Left lobe of liver (tissue), 2 donors: ENCODE results near the gene ZNRF1. TPM values are rescaled to one million over a fixed set of nuclear protein-coding genes. Genes with fewer than 3 reads are reported as not detected.
"Not testable (repeated sequence)": the region's sequence is repeated elsewhere in the genome, so short reads cannot be mapped to it uniquely, and the experiment has no call there.

ENCODE experiments used
- ATAC-seq: fragments of 200-7000 bp; cut with Tn5 transposase; one replicate; pipeline ENCODE4 v1.9.1; 2020; ENCODE audit warnings: mild to moderate bottlenecking, moderate library complexity
- DNase-seq: peaks from one replicate; pipeline ENCODE4 v3.0.0-alpha.2; 2020; ENCODE audit warnings: low spot score
- total RNA-seq: library from RNA; stranded (reverse); gene quantifications from one replicate; pipeline ENCODE4 v1.2.1, GENCODE V29; 2021
- donor health status: DM: no; HTN: no; CAD: no; lungs with moderate emphysema.
- donor health status: DM: no; HTN: yes; CAD: no.

ZNRF1 gene
- total RNA-seq, 1 donor from 2014 or later = 14.0 TPM

GRCh38 chr16:75000481-75001081, 1.8 kb downstream of the ZNRF1 start:
- no peak for DNase-seq
- no peak for ATAC-seq

DNA sequence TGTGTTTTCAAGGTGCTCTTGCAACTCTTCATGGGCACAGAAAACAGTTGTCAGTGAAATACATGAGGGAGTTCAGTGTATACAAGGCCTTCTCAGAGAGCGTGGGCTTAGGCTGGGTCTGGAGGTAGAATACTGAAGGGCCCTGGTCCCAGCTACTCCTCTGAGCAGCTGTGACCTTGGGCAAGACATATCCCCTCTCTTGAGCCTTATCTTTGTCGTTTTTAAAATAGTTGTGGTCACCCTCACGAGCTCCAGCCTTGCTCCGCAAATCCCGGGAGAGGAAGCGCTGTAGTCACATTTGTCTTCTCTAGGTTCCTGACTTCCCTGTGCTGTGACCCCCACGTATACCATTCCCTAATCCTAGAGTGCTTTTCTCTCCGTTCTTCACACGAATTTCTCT, 3.6 kb downstream of the ZNRF1 start:
- DNase-seq (no peak), ATAC-seq (no peak)

GRCh38 chr16:75003931-75004330, 5.1 kb downstream of the ZNRF1 start:
- ATAC-seq (no peak), DNase-seq (peak; percentile 11)

- DNase-seq = no peak
- no peak for ATAC-seq
Measured at GRCh38 chr16:75004460-75004859, 5.6 kb downstream of the ZNRF1 start.

DNA sequence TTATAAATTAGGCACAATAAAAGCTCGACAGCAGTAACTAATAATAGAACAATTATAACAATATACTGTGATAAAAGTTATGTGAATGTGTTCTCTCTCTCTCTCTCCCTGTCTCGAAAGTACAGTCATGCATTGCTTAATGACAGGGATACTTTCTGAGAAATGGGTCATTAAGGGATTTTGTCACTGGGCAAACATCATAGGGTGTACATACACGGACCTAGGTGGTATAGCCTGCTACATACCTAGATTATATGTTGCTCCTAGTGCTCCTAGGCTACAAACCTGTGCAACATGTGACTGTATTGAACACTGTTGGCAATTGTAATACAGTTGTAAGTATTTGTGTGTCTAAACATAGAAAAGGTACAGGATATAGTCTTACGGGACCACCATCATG, 6.9 kb downstream of the ZNRF1 start:
- DNase-seq = no peak
- no peak for ATAC-seq

DNA sequence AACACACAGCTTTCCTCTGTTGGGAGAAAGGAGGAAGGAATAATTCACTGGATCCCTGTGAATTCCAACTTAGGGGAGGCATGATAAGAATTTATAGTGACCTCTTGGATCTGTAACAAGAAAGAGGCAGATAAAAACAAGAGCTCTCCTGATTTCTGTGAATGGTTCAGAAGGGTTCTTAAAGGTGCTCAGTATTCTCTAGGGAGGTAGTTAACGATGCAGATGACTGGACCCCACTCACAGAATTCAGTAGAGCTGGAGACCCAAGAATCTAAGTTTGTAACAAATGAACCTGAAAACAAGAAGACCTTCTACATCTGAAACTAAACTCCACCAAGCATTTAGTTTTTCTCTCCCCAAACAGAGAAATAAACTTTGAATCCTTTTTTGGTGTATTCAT, 8.6 kb downstream of the ZNRF1 start:
- ATAC-seq (no peak), DNase-seq (no peak)

DNA sequence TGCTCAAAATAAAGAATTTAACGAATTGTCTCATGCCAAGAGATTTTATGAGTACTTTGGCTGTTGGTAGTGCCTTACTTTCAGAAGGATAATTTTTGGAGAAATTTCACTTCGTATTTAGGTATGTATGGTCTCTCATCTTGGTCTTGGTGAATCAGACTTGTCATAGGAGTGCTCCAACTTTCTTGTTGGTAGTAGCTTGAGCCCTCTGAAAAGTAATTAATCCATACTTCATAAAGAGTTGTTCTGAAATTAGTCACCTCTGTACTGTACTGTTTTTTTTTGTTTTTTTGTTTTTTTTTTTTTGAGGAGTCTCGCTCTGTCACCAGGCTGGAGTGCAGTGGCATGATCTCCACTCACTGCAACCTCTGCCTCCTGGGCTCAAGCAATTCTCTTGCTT, 11.6 kb downstream of the ZNRF1 start:
- no peak for DNase-seq
- no peak for ATAC-seq

- ATAC-seq (no peak), DNase-seq (no peak)
Measured at GRCh38 chr16:75011634-75012307, 12.9 kb downstream of the ZNRF1 start.

- DNase-seq = no peak
- no peak for ATAC-seq
Measured at GRCh38 chr16:75012380-75013081, 13.7 kb downstream of the ZNRF1 start.

DNA sequence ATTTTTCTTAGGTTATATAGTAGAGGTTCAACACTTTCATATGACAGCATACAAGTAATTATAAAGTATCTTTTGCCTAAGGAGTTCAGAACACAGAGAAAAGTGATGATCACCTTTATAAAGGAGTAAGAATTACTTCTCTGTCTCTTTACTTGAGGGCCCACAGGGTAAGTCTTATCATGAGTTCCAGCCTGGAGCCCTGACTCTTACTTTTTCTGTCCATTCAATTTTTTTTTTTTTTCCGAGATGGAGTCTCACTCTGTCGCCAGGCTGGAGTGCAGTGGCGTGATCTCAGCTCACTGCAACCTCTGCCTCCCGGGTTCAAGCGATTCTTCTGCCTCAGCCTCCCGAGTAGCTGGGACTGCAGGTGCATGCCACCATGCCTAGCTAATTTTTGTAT, 14.3 kb downstream of the ZNRF1 start:
- not testable (repeated sequence) for ATAC-seq, DNase-seq

DNA sequence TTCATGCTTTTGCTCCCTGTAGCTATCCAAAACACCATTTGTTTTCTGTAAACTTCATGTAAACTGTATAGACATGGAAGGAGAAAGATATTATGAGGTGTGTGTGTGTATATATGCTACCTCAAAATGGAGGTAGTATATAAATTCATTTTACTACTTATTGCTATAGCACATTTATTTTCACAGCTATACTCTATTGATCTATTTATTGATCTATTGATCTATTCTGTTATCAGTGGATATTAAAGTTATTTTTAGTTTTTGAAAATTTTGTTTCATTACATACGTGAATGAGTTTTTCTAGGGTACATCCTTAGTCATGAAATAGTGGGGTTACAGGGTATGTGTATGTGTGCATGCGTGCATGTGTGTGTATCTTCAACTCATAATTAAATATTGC, 15.5 kb downstream of the ZNRF1 start:
- DNase-seq (no peak), ATAC-seq (no peak)

DNA sequence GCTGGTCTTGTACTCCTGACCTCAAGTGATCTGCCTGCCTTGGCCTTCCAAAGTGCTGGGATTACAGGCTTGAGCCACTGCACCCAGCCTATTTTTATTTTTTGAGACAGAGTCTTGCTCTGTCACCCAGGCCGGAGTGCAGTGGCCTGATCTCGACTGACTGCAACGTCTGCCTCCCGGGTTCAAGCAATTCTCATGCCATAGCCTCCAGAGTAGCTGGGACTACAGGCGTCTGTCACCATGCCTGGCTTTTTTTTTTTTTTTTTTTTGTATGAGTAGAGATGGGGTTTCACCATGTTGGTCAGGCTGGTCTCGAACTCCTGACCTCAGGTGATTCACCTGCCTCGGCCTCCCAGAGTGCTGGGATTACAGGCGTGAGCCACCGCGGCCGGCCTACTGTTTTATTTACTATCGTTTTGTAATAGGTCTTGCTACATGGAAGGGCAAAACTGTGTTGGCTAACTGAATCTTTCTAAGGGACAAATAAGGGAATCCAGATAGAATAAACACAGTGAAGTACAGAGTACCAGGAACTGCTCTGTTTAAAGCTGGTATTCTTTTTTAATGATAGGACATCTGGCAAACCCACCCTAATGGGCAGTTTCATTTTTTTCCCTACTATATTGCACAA, 17.7 kb downstream of the ZNRF1 start:
- peak; percentile 70 for DNase-seq
- ATAC-seq = peak; percentile 94

- no peak for DNase-seq
- ATAC-seq = peak; percentile 14
Measured at GRCh38 chr16:75017670-75018525, 19.1 kb downstream of the ZNRF1 start.

DNA sequence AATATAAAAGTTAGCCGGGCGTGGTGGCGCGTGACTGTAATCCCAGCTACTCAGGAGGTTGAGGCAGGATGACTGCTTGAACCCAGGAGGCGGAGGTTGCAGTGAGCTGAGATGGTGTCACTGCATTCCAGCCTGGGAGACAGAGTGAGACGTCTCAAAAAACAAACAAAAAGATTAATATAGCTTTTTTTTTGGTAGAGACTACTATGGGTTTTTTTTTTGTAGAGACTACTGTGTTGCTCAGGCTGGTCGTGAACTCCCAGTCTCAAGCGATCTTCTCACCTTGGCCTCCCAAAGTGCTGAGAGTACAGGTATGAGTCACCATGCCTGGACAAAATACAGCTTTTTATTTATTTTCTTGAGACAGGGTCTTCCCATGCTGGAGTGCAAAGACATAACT, 20.2 kb downstream of the ZNRF1 start:
- ATAC-seq = no peak

DNA sequence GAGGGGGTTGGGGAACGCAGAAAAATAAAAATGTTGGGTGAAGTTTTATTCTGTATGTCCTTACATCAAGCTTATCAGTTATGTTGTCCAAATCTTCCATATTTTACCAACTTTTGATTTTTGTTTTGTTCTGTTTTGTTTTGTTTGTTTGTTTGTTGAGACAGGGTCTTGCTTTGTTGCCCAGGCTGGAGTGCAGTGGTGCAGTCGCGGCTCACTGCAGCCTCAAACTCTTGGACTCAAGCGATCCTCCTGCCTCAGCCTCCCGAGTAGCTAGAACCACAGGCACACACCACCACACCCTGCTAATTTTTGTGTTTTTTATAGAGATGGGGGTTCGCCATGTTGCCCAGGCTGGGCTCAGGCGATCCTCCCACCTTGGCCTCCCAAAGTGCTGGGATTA, 20.8 kb downstream of the ZNRF1 start:
- DNase-seq (no peak), ATAC-seq (no peak)

More for the DNA sequence above, 20.2 kb downstream of the ZNRF1 start:
- no peak for DNase-seq

DNA sequence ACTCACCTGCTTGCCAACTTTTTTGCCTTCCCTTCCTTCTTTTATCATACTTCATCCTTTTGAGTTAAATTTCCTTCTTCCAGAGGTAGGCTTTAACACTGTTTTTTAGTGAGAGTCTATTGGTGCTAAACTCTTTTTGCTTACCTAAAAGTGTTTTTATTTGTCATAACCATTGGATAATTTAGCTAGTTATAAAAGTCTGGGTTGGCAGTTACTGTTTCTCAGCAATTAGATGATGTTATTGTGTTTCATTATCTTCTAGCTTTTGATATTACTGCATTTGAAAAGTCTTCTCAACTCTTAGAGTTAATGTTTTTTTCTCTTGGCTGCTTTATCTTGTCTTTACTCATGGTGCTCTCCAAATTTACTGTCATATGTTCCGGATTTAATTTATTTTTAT, 22.6 kb downstream of the ZNRF1 start:
- no peak for ATAC-seq

DNA sequence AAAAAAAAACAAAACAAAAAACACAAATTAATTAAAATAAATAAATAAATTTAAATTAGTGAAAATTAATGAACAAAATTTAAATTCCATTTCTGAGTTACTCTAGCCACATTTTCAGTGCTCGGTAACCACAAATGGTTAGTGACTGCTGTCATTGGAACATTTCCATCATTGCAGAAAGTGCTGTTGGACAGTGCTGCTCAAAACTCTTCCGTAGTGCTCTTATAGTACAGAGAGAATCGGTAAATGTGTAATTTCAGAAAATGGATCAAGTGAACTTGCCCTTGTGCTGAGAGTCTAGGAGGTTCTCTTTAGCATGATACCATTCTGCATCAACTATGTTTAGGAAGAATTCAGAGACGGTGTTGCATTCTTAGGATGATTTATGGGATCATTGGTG, 23.7 kb downstream of the ZNRF1 start:
- DNase-seq (no peak), ATAC-seq (no peak)

More for the DNA sequence above, 22.6 kb downstream of the ZNRF1 start:
- DNase-seq = no peak

DNA sequence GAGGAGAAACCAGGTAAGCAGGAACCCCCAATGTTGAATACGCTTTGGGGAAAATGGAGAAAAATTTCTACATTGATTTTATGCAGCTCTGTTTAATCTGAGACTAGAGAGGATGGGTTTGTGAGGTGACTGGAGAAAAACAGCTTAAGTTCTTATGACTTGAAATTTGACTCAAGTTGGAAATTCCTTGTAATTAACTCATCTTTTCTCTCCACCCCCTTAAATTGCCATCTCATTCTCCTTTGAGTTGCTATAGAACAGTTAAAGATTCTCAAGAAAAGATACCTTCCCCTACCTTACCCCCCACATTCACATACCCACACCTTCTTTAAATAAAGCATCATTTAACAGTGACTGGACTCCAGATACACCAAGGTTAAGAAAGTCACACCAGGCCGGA, 24.2 kb downstream of the ZNRF1 start:
- DNase-seq = no peak
- ATAC-seq = no peak

DNA sequence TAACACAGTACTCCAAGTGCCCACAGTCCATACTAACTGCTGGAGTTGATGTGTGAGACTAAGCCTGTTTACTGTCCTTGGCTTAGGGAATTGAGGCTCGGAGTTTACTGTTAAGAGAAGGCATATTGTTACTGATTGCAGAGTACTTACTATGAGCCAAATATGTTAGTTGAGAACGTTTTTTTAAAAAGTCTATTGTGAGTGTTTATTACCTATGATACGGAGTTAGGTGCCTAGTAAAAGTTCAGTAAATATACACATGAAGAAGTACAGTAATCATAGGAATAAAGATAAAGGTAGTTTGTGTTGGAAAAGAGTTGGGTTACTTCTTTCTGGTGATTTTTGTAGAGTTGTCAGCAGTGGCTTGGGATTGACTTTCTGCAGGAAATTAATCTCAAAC, 25.4 kb downstream of the ZNRF1 start:
- DNase-seq = no peak
- no peak for ATAC-seq

DNA sequence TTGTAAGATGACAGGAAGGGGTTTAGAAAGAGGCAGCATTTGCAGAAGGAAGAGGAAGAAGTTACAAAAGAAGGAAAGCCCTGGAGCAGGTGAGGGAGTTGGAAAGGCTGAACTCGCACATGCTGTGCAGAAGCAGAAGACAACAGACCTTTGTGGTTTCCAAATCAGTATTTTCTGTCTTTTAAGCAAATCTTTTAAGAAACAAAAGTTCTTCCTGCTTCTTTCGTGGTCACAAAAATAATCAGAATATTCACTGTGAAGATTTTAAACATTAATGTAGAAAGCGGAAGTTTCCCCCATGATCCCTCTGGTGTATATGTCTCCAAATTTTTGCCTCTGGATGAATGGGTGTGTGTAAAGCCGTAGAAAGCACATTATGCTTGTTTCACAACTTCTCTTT, 25.8 kb downstream of the ZNRF1 start:
- ATAC-seq (no peak), DNase-seq (no peak)

DNA sequence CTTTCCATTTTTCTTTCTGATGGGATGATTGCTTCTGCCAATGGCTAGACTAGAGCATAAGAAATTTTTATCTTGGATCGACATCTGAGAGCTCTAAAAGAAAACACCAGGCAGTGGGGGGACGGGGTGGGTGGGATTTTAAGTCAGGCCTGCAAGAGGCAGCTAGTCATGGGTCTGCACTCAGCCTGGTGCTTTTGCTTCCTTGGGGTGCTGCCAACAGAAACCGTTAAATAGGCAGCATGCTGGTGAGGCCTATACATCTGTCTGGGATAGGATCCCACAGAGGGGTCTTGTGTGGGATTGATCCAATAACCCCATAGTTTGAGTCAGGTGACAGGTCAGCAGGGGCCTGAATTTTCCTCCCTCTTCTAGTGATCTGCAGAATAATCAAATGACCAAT, 26.9 kb downstream of the ZNRF1 start:
- ATAC-seq = peak; percentile 26
- no peak for DNase-seq
